CD4-positive, alpha-beta T cell (primary cell): Measurements from ENCODE around the gene RAB28. TPM values are rescaled to one million over a fixed set of nuclear protein-coding genes. Genes with fewer than 3 reads are reported as not detected.

Source experiments
- ATAC-seq: fragments of 200-7000 bp; cut with Tn5 transposase; one replicate; pipeline ENCODE4 v1.10.0; 2022; ENCODE audit warnings: mild to moderate bottlenecking; ENCODE audit not compliant: poor library complexity
- CTCF ChIA-PET: fragments of 350-600 bp; sonication (Branson Sonifier 250); formaldehyde crosslinking; loops from one replicate; lab custom pipeline; 2021; ENCODE audit warnings: antibody characterized with exemption, inconsistent platforms; lab: Charles Lee
- POLR2A ChIA-PET: fragments of 350-600 bp; sonication (Branson Sonifier 250); formaldehyde crosslinking; loops from one replicate; lab custom pipeline; 2021; ENCODE audit warnings: antibody characterized with exemption, inconsistent platforms; lab: Charles Lee
- DNase-seq, 14 experiments: peaks; one replicate each; pipeline ENCODE4 v3.0.0-alpha.2; 2013 to 2020; ENCODE audit warnings: mixed read lengths in 2 of 14
- H3K27ac ChIP-seq, 2 donors: one replicate each; pipeline versions ENCODE4 v1.5.1 to v1.7.0; 2013; ENCODE audit warnings: low read length in 2 of 2, low read depth in 1 of 2, mild to moderate bottlenecking in 1 of 2
- H3K27me3 ChIP-seq, 2 experiments: 1 replicate in 1 of 2; 2 replicates in 1 of 2; pipeline versions ENCODE4 v1.6.1 to v1.7.0; 2013; ENCODE audit warnings: low read length in 2 of 2, control low read depth in 1 of 2, mild to moderate bottlenecking in 1 of 2, moderate library complexity in 1 of 2; ENCODE audit not compliant: insufficient read depth in 2 of 2, control insufficient read depth in 1 of 2
- H3K36me3 ChIP-seq: one replicate; pipeline ENCODE4 v1.6.1; 2013; ENCODE audit warnings: low read length, control low read depth; ENCODE audit not compliant: insufficient read depth
- H3K4me1 ChIP-seq: one replicate; pipeline ENCODE4 v1.6.1; 2013; ENCODE audit warnings: low read length, control low read depth; ENCODE audit not compliant: insufficient read depth
- H3K4me3 ChIP-seq: one replicate; pipeline ENCODE4 v1.5.1; 2013; ENCODE audit warnings: mild to moderate bottlenecking, low read length, moderate library complexity
- H3K9me3 ChIP-seq, 2 experiments: 1 replicate in 1 of 2; 2 replicates in 1 of 2; pipeline versions ENCODE4 v1.6.1 to v1.7.0; 2013; ENCODE audit warnings: low read length in 2 of 2, mild to moderate bottlenecking in 2 of 2, control low read depth in 1 of 2, moderate library complexity in 1 of 2; ENCODE audit not compliant: control insufficient read depth in 1 of 2, insufficient read depth in 1 of 2
- H3K27ac Mint-ChIP-seq: one replicate; pipeline ENCODE4 v1.8.0; 2020; ENCODE audit warnings: mixed read lengths
- H3K27me3 Mint-ChIP-seq: one replicate; pipeline ENCODE4 v1.8.0; 2021; ENCODE audit warnings: mixed read lengths
- H3K36me3 Mint-ChIP-seq: one replicate; pipeline ENCODE4 v1.8.0; 2021; ENCODE audit warnings: low read depth, mixed read lengths
- H3K4me1 Mint-ChIP-seq: one replicate; pipeline ENCODE4 v1.8.0; 2021; ENCODE audit warnings: low read depth, mixed read lengths
- H3K4me3 Mint-ChIP-seq: one replicate; pipeline ENCODE4 v1.8.0; 2020; ENCODE audit warnings: mild to moderate bottlenecking, mixed read lengths
- H3K9me3 Mint-ChIP-seq: one replicate; pipeline ENCODE4 v1.8.0; 2020; ENCODE audit warnings: mixed read lengths
- CTCF ChIP-seq: fragments of 200-600 bp; IDR thresholded peaks from one replicate; pipeline ENCODE4 v1.8.0; 2022; ENCODE audit warnings: antibody characterized with exemption, mild to moderate bottlenecking
- intact Hi-C, 2 experiments: fragments of 100-400 bp; cut with DNase I in 1 of 2; cut with micrococcal nuclease in 1 of 2; formaldehyde crosslinking; loops; one replicate each; pipeline versions ENCODE4 v1.15.1 to v1.9.0; 2023 to 2025; cut with DNase I, micrococcal nuclease
- total RNA-seq, 174 experiments: library from RNA in 2 of 174; stranded (reverse) in 2 of 174; gene quantifications; one replicate each; pipeline ENCODE4 v1.2.3 and lab custom pipeline; 2021 to 2026

The RAB28 gene
- total RNA-seq, 2 experiments from 2014 or later, result 3.9 to 4.2 TPM

GRCh38 chr4:13384055-13384454 is 100.1 kb downstream of the RAB28 start:
- Histone ChIP-seq H3K4me1 (no peaks in the 10 kb centered on the region), H3K36me3 (peaks cover 3% of the 10 kb centered on the region), H3K9me3 (peaks cover 0 to 8% of the 10 kb centered on the region in 2 experiments), H3K27me3 (no peaks in the 10 kb centered on the region), H3K4me3 (no peak overlapping the region), H3K27ac (no peak overlapping the region)
- Mint-ChIP-seq H3K27ac (no peak overlapping the region), H3K36me3 (peaks cover 25% of the 10 kb centered on the region), H3K27me3 (no peaks in the 10 kb centered on the region), H3K4me3 (no peak overlapping the region), H3K9me3 (peaks cover 6% of the 10 kb centered on the region), H3K4me1 (peaks cover 20% of the 10 kb centered on the region)
- ChIA-PET POLR2A (no interaction called here), CTCF (no interaction called here)
- TF ChIP-seq CTCF, result no peak
- intact Hi-C loops, result no loop called here
- DNase-seq (no peak), ATAC-seq (no peak)

GRCh38 chr4:13378973-13379759 is 105.0 kb downstream of the RAB28 start:
- Histone ChIP-seq H3K4me3 (no peak overlapping the region), H3K27me3 (no peaks in the 10 kb centered on the region), H3K27ac (no peak overlapping the region), H3K36me3 (peaks cover 3% of the 10 kb centered on the region), H3K9me3 (peaks cover 0 to 6% of the 10 kb centered on the region in 2 experiments), H3K4me1 (no peaks in the 10 kb centered on the region)
- ATAC-seq (no peak), DNase-seq (no peak)
- CTCF ChIA-PET, result interaction anchor here (1.5 kb wide), 1 partner anchor 12 kb away, joined by 3 read pairs; no protein-coding TSS in a partner anchor
- Mint-ChIP-seq H3K27me3 (no peaks in the 10 kb centered on the region), H3K36me3 (peaks cover 20% of the 10 kb centered on the region), H3K4me3 (no peak overlapping the region), H3K9me3 (no peaks in the 10 kb centered on the region), H3K27ac (no peak overlapping the region), H3K4me1 (no peaks in the 10 kb centered on the region)
- intact Hi-C loops, result no loop called here
- no peak for TF ChIP-seq CTCF
- POLR2A ChIA-PET, result no interaction called here

- no peaks in the 10 kb centered on the region for H3K27me3 Mint-ChIP-seq
Observed at GRCh38 chr4:13371048-13371447, 113.1 kb downstream of the RAB28 start.

More at GRCh38 chr4:13371048-13371447, 113.1 kb downstream of the RAB28 start:
- POLR2A ChIA-PET, result no interaction called here
- intact Hi-C loops, result no loop called here
- TF ChIP-seq CTCF, result no peak
- Mint-ChIP-seq H3K4me1 (no peaks in the 10 kb centered on the region), H3K36me3 (peaks cover 57% of the 10 kb centered on the region), H3K27ac (no peak overlapping the region), H3K9me3 (no peaks in the 10 kb centered on the region), H3K4me3 (no peak overlapping the region)
- Histone ChIP-seq H3K27ac (no peak overlapping the region), H3K4me1 (no peaks in the 10 kb centered on the region), H3K27me3 (no peaks in the 10 kb centered on the region), H3K9me3 (no peaks in the 10 kb centered on the region), H3K36me3 (no peaks in the 10 kb centered on the region), H3K4me3 (no peak overlapping the region)
- CTCF ChIA-PET, result no interaction called here
- ATAC-seq (no peak), DNase-seq (no peak)
